Left kidney (tissue), 2 donors: ENCODE data around the gene NUMB. TPM values are rescaled to one million over a fixed set of nuclear protein-coding genes. Genes with fewer than 3 reads are reported as not detected.

ENCODE experiments used
- DNase-seq: peaks from one replicate; pipeline ENCODE4 v3.0.0-alpha.2; 2013
- polyA plus RNA-seq: library from polyadenylated mRNA; unstranded; fragments of 120-200 nt; gene quantifications from one replicate; pipeline ENCODE4 v1.2.1, GENCODE V29; 2013; ENCODE audit not compliant: insufficient read length

Gene NUMB
- polyA plus RNA-seq, 1 donor = 126 TPM

GRCh38 chr14:73261520-73262426 lies 196.6 kb downstream of the NUMB start:
- no peak for DNase-seq

DNA sequence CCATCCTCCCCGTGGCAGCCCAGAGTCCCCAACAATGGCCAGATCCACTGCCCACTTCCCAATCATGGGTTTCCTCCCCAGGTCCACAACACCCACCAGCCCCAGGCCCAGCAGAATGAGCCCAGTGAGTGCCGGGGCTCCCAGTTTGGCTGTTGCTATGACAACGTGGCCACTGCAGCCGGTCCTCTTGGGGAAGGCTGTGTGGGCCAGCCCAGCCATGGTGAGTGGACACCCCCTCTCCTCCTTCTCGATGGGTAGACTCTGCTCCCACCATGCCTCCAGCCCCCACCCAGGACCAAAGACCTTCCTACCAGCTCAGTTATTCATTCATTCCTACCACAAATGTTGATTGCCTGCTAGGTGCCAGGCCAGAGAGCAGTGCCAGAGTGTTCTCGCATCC lies 197.3 kb downstream of the NUMB start:
- no peak for DNase-seq

DNA sequence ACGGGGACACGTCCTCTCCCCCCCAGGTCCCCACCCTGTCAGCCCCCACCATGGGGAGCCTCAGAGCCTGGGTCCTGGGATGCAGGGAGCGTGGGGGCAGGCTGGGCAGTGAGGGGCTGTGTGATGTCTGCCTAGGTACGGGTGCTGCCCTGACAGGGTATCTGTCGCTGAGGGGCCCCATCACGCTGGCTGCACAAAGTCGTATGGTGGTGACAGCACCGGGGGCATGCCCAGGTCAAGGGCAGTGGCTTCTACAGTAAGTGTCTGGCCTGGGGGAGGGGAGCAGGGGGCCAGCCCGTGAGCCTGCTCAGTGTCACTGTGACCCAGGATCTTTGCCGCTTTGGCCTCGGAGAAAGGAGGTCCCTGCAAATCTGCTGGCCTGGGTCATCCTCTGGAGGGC lies 197.8 kb downstream of the NUMB start:
- no peak for DNase-seq

GRCh38 chr14:73259837-73260236 lies 198.5 kb downstream of the NUMB start:
- no peak for DNase-seq

DNA sequence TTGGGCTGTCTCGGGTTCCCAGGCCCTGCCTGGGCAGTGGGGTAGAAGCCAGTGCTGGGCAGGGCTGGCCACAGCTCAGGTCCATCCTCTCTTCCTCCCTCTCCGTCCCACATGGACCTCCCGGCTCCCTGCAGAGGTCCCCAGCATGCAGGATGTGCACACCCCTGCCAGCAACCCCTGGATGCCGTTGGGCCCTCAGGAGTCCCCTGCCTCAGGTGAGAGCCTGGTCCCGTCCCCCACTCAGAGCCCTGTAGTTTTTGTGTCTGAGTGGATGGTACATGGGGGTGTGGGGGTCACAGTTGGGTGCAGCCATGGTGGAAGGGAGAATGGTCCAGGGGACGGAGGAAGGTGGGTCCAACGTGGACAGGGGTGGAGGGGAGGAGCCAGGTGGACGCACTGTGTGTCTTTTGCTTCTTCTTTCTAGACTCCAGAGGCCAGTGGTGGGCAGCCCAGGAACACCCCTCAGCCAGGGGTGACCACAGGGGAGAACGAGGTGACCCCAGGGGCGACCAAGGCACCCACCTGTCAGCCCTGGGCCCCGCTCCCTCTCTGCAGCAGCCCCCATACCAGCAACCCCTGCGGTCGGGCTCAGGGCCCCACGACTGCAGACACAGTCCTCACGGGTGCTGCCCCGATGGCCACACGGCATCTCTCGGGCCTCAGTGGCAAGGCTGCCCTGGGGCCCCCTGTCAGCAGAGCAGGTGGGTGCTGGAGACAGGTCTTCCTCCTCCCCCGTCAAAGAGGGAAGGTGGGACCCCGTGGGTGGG lies 199.3 kb downstream of the NUMB start:
- no peak for DNase-seq

GRCh38 chr14:73258076-73258475 lies 200.3 kb downstream of the NUMB start:
- DNase-seq = no peak

DNA sequence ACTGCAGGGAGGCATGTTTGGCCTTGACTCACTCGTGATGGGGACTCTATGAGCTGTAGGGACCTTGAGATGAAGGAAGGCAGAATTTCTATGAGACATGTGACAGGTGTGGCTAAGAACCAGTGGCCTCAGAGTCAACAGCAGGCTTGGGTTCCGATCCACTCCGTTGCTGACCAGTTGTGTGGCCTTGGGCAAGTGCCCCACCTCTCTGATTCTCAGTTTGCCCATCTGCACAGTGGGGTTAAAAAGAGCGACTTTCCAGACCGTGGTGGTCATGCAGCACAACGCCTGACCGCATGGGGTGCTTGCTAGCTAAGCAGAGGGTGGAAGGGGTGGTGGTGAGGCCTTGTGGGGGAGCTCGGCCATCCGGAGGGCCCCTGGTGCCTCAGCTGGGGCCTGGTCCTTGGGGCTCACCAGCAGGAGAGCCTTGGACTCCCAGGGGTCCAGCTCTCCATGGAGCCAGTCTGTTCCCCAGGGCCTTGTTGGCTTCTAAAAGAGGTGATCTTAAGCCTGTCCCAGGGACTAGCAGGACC lies 202.6 kb downstream of the NUMB start:
- no peak for DNase-seq

- DNase-seq = no peak
Observed at GRCh38 chr14:73255005-73255400, 203.3 kb downstream of the NUMB start.

DNA sequence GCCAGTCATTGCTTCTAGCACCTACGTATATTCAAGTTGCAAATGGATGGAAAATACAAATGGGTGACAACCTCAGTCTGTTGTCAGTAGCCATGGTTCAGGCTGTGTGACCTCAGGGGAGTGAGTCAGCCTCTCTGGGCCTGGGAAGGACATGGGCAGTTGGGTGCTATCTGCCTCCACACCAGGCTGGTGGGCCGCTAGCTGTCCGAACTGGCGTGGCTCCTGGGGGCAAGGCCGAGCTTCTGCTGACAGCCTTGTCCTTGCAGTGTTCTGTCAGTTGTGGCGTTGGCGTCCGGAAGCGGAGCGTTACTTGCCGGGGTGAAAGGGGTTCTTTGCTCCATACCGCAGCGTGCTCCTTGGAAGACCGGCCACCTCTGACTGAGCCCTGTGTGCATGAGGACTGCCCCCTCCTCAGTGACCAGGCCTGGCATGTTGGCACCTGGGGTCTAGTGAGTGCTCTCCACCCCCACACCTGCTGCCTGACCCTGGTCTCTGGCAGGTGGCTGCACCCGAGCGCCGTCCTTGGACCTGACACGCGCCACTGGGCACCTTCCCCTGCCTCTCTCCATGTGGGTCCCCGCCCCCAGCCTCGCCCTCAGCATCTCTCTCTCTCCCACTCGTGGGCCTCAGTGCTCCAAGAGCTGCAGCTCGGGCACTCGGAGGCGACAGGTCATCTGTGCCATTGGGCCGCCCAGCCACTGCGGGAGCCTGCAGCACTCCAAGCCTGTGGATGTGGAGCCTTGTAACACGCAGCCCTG lies 203.9 kb downstream of the NUMB start:
- no peak for DNase-seq

DNA sequence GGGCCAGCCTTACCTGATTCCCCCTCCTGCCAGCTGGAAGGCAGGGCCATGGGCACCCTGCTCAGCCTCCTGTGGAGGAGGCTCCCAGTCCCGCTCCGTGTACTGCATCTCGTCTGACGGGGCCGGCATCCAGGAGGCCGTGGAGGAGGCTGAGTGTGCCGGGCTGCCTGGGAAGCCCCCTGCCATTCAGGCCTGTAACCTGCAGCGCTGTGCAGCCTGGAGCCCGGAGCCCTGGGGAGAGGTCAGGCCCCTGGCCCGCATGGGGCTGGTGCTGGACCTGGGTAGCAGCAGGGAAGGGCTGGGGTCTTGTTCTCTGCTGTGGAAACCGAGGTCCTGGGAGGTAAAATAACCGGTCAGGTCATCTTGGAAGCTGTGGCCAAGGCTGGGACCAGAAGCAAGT lies 204.6 kb downstream of the NUMB start:
- no peak for DNase-seq

- no peak for DNase-seq
Observed at GRCh38 chr14:73253323-73253610, 205.1 kb downstream of the NUMB start.

- no peak for DNase-seq
Observed at GRCh38 chr14:73252491-73253322, 205.6 kb downstream of the NUMB start.

- no peak for DNase-seq
Observed at GRCh38 chr14:73251516-73252215, 206.7 kb downstream of the NUMB start.

DNA sequence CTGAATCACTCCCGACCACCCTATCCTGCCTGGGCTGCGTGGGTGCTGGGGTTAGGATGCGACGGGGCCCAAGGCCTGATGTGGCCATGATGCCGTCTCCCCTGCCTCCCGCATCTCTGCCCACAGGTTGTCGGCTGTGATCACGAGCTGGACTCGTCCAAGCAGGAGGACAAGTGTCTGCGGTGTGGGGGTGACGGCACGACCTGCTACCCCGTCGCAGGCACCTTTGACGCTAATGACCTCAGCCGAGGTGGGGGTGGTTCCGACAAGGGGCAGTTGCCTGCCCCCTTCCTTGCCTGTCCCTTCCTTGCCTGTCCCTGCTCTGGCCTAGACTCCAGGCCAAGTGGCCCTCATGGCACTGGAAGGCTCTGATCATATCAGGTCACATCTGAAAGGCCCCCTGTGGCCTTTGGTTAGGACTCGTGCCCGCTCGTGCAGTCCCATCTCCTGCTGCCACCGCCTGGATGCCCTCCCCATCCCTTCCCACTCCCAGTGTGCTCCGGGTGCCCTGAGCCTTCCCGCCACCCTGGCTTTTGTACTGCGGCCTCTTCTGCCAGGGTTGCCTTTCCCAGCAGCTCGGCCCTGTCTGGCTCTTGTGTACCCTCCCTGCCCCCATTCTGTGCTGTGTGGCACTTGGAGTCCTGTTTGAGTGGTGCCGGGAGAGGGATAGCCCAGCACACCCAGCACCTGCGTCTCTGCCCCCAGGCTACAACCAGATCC lies 207.4 kb downstream of the NUMB start:
- DNase-seq = no peak

DNA sequence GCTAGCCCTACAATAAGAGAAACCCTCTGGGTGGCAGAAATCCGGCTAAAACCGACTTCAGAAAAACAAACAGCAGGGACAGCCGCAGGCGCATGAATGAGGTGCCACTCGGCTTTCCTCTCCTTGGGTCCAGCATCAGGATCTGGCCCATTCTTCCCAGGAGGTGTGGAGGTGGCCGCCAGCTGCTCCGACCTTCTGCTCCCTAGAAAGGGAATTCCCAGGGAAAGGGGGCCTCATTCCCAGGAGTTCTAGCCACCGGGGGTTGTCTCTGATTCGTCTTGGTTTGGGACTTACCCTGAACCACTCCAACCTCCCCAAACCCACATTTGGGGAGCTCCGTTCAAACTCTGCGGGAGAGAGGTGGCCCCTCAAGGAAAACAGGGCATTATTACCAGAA lies 208.0 kb downstream of the NUMB start:
- no peak for DNase-seq

- no peak for DNase-seq
Observed at GRCh38 chr14:73249564-73250316, 208.6 kb downstream of the NUMB start.

GRCh38 chr14:73249108-73249507 lies 209.2 kb downstream of the NUMB start:
- no peak for DNase-seq

- DNase-seq = no peak
Observed at GRCh38 chr14:73248108-73248868, 210.1 kb downstream of the NUMB start.
